T-helper 17 cell (primary cell): ENCODE data around the gene GRID2. TPM values are rescaled to one million over a fixed set of nuclear protein-coding genes. Genes with fewer than 3 reads are reported as not detected.

Source experiments
- ATAC-seq: fragments of 150-1000 bp; cut with Tn5 transposase; 2 replicates; pipeline ENCODE4 v1.10.0; 2021; ENCODE audit warnings: mild to moderate bottlenecking, moderate library complexity
- DNase-seq, 3 donors: peaks; one replicate each; pipeline versions ENCODE4 v3.0.0 to v3.0.0-alpha.2; 2020 to 2021
- H3K9me3 ChIP-seq: one replicate; pipeline ENCODE4 v1.7.0; 2013; ENCODE audit warnings: low read length, mild to moderate bottlenecking; ENCODE audit not compliant: control insufficient read depth, poor library complexity, severe bottlenecking
- H3K27ac Mint-ChIP-seq: one replicate; pipeline ENCODE4 v1.8.0; 2022; ENCODE audit warnings: mild to moderate bottlenecking, moderate library complexity, mixed read lengths
- H3K27me3 Mint-ChIP-seq: one replicate; pipeline ENCODE4 v1.8.0; 2022; ENCODE audit warnings: mixed read lengths
- H3K36me3 Mint-ChIP-seq: one replicate; pipeline ENCODE4 v1.8.0; 2022; ENCODE audit warnings: low read depth, mixed read lengths
- H3K4me1 Mint-ChIP-seq: one replicate; pipeline ENCODE4 v1.8.0; 2022; ENCODE audit warnings: mild to moderate bottlenecking, mixed read lengths
- H3K4me3 Mint-ChIP-seq: one replicate; pipeline ENCODE4 v1.8.0; 2022; ENCODE audit warnings: mild to moderate bottlenecking, moderate library complexity, mixed read lengths
- total RNA-seq, 4 donors: library from RNA in 2 of 4; stranded (reverse) in 2 of 4; gene quantifications; one replicate each; pipeline ENCODE4 v1.2.3 and lab custom pipeline; 2022 to 2026

The GRID2 gene
- total RNA-seq, 2 donors from 2014 or later: not detected

GRCh38 chr4:93710101-93710846, 1406.5 kb downstream of the GRID2 start:
- Mint-ChIP-seq H3K27me3 (no peaks in the 10 kb centered on the region), H3K27ac (no peak overlapping the region), H3K4me3 (no peak overlapping the region), H3K36me3 (no peaks in the 10 kb centered on the region), H3K4me1 (no peaks in the 10 kb centered on the region)
- ATAC-seq: no peak
- no peak for DNase-seq
- H3K9me3 ChIP-seq: no peaks in the 10 kb centered on the region

- no peaks in the 10 kb centered on the region for H3K9me3 ChIP-seq
- no peaks in the 10 kb centered on the region for H3K4me1 Mint-ChIP-seq
- DNase-seq (no peak), ATAC-seq (no peak)
- no peaks in the 10 kb centered on the region for H3K36me3 Mint-ChIP-seq
- H3K27me3 Mint-ChIP-seq: no peaks in the 10 kb centered on the region
- H3K4me3 Mint-ChIP-seq: no peak overlapping the region
- H3K27ac Mint-ChIP-seq: no peak overlapping the region
Measured at GRCh38 chr4:93710847-93711430, 1407.2 kb downstream of the GRID2 start.

GRCh38 chr4:93718233-93718632, 1414.5 kb downstream of the GRID2 start:
- Mint-ChIP-seq H3K4me1 (no peaks in the 10 kb centered on the region), H3K27me3 (no peaks in the 10 kb centered on the region), H3K36me3 (no peaks in the 10 kb centered on the region), H3K4me3 (no peak overlapping the region), H3K27ac (no peak overlapping the region)
- no peak for ATAC-seq
- DNase-seq: no peak
- H3K9me3 ChIP-seq: no peaks in the 10 kb centered on the region

- ATAC-seq (no peak), DNase-seq (no peak)
- Mint-ChIP-seq H3K27ac (no peak overlapping the region), H3K4me1 (no peaks in the 10 kb centered on the region), H3K27me3 (no peaks in the 10 kb centered on the region), H3K4me3 (no peak overlapping the region), H3K36me3 (no peaks in the 10 kb centered on the region)
- H3K9me3 ChIP-seq: no peaks in the 10 kb centered on the region
Measured at GRCh38 chr4:93719552-93719951, 1415.8 kb downstream of the GRID2 start.

- Mint-ChIP-seq H3K4me3 (no peak overlapping the region), H3K27ac (no peak overlapping the region), H3K27me3 (no peaks in the 10 kb centered on the region), H3K4me1 (no peaks in the 10 kb centered on the region), H3K36me3 (no peaks in the 10 kb centered on the region)
- DNase-seq: no peak
- ATAC-seq: no peak
- H3K9me3 ChIP-seq: no peaks in the 10 kb centered on the region
Measured at GRCh38 chr4:93722446-93722845, 1418.7 kb downstream of the GRID2 start.

GRCh38 chr4:93730251-93730650, 1426.5 kb downstream of the GRID2 start:
- no peak overlapping the region for H3K4me3 Mint-ChIP-seq
- ATAC-seq (no peak), DNase-seq (no peak)
- no peaks in the 10 kb centered on the region for H3K27me3 Mint-ChIP-seq
- no peaks in the 10 kb centered on the region for H3K4me1 Mint-ChIP-seq
- no peak overlapping the region for H3K27ac Mint-ChIP-seq
- H3K36me3 Mint-ChIP-seq: no peaks in the 10 kb centered on the region
- no peaks in the 10 kb centered on the region for H3K9me3 ChIP-seq

GRCh38 chr4:93730760-93731159, 1427.0 kb downstream of the GRID2 start:
- Mint-ChIP-seq H3K36me3 (no peaks in the 10 kb centered on the region), H3K4me1 (no peaks in the 10 kb centered on the region), H3K27ac (no peak overlapping the region), H3K4me3 (no peak overlapping the region), H3K27me3 (no peaks in the 10 kb centered on the region)
- ATAC-seq: no peak
- no peak for DNase-seq
- no peaks in the 10 kb centered on the region for H3K9me3 ChIP-seq

- no peak for ATAC-seq
- H3K4me1 Mint-ChIP-seq: no peaks in the 10 kb centered on the region
- DNase-seq: no peak
- H3K27ac Mint-ChIP-seq: no peak overlapping the region
- no peaks in the 10 kb centered on the region for H3K9me3 ChIP-seq
- H3K36me3 Mint-ChIP-seq: no peaks in the 10 kb centered on the region
- no peak overlapping the region for H3K4me3 Mint-ChIP-seq
- no peaks in the 10 kb centered on the region for H3K27me3 Mint-ChIP-seq
Measured at GRCh38 chr4:93731456-93731855, 1427.7 kb downstream of the GRID2 start.

GRCh38 chr4:93732509-93732908, 1428.7 kb downstream of the GRID2 start:
- H3K27me3 Mint-ChIP-seq: no peaks in the 10 kb centered on the region
- no peaks in the 10 kb centered on the region for H3K4me1 Mint-ChIP-seq
- H3K27ac Mint-ChIP-seq: no peak overlapping the region
- no peaks in the 10 kb centered on the region for H3K36me3 Mint-ChIP-seq
- H3K9me3 ChIP-seq: no peaks in the 10 kb centered on the region
- no peak overlapping the region for H3K4me3 Mint-ChIP-seq
- ATAC-seq: no peak
- no peak for DNase-seq

- Mint-ChIP-seq H3K27me3 (no peaks in the 10 kb centered on the region), H3K4me3 (no peak overlapping the region), H3K4me1 (no peaks in the 10 kb centered on the region), H3K36me3 (no peaks in the 10 kb centered on the region), H3K27ac (no peak overlapping the region)
- ATAC-seq (no peak), DNase-seq (no peak)
- no peaks in the 10 kb centered on the region for H3K9me3 ChIP-seq
Measured at GRCh38 chr4:93740890-93741289, 1437.1 kb downstream of the GRID2 start.

GRCh38 chr4:93743022-93743421, 1439.3 kb downstream of the GRID2 start:
- no peaks in the 10 kb centered on the region for H3K36me3 Mint-ChIP-seq
- no peaks in the 10 kb centered on the region for H3K27me3 Mint-ChIP-seq
- ATAC-seq (no peak), DNase-seq (no peak)
- H3K4me3 Mint-ChIP-seq: no peak overlapping the region
- H3K27ac Mint-ChIP-seq: no peak overlapping the region
- H3K9me3 ChIP-seq: no peaks in the 10 kb centered on the region
- H3K4me1 Mint-ChIP-seq: no peaks in the 10 kb centered on the region

- H3K9me3 ChIP-seq: no peaks in the 10 kb centered on the region
- ATAC-seq (no peak), DNase-seq (no peak)
- Mint-ChIP-seq H3K27ac (no peak overlapping the region), H3K36me3 (no peaks in the 10 kb centered on the region), H3K4me3 (no peak overlapping the region), H3K4me1 (no peaks in the 10 kb centered on the region), H3K27me3 (no peaks in the 10 kb centered on the region)
Measured at GRCh38 chr4:93743635-93744034, 1439.9 kb downstream of the GRID2 start.

- H3K27ac Mint-ChIP-seq: no peak overlapping the region
- no peaks in the 10 kb centered on the region for H3K27me3 Mint-ChIP-seq
- no peak overlapping the region for H3K4me3 Mint-ChIP-seq
- H3K9me3 ChIP-seq: no peaks in the 10 kb centered on the region
- H3K4me1 Mint-ChIP-seq: no peaks in the 10 kb centered on the region
- DNase-seq (no peak), ATAC-seq (no peak)
- no peaks in the 10 kb centered on the region for H3K36me3 Mint-ChIP-seq
Measured at GRCh38 chr4:93744961-93745360, 1441.2 kb downstream of the GRID2 start.

- no peak overlapping the region for H3K27ac Mint-ChIP-seq
- H3K27me3 Mint-ChIP-seq: peaks cover 4% of the 10 kb centered on the region
- no peak overlapping the region for H3K4me3 Mint-ChIP-seq
- no peak for ATAC-seq
- DNase-seq: no peak
- H3K4me1 Mint-ChIP-seq: no peaks in the 10 kb centered on the region
- no peaks in the 10 kb centered on the region for H3K36me3 Mint-ChIP-seq
- H3K9me3 ChIP-seq: no peaks in the 10 kb centered on the region
Measured at GRCh38 chr4:93746031-93746430, 1442.3 kb downstream of the GRID2 start.
